Keratinocyte (primary cell): Measurements from ENCODE around the gene DNAJC9.

Experiments used
- CTCF ChIP-seq, 3 experiments: IDR thresholded peaks in 1 of 3; conservative IDR thresholded peaks in 1 of 3; optimal IDR thresholded peaks in 1 of 3; 2 replicates in 2 of 3; 3 replicates in 1 of 3; pipeline versions ENCODE3 to v1.5.1; 2011; ENCODE audit warnings: low read length in 3 of 3, mild to moderate bottlenecking in 3 of 3, moderate library complexity in 2 of 3, control low read depth in 1 of 3, inconsistent platforms in 1 of 3; ENCODE audit not compliant: insufficient read depth in 2 of 3; ENCODE audit errors: extremely low read depth in 1 of 3
- EZH2 ChIP-seq: IDR thresholded peaks from one replicate; pipeline ENCODE4 v1.6.1; 2012; ENCODE audit warnings: inconsistent platforms, mild to moderate bottlenecking, low read length, moderate library complexity

- TF ChIP-seq CTCF (optimal IDR thresholded peaks at IDR 0.05 in 1 of 3, IDR thresholded peaks at IDR 0.05 in 1 of 3, conservative IDR thresholded peaks at IDR 0.05 in 1 of 3; ENCODE audit: extremely low read depth in 1 of 3, insufficient read depth in 2 of 3, low read length in 3 of 3): no peak
- TF ChIP-seq EZH2: no peak
These were observed 7.1 kb downstream of the DNAJC9 start for GRCh38 chr10:73239908-73240307.
